CD8-positive, alpha-beta memory T cell (primary cell): ENCODE measurements around the gene PRKAA2. TPM values are rescaled to one million over a fixed set of nuclear protein-coding genes. Genes with fewer than 3 reads are reported as not detected.
A peak's percentile ranks its signal among the peaks of the same experiment; 100 is the strongest.
"Not testable (repeated sequence)": the region's sequence is repeated elsewhere in the genome, so short reads cannot be mapped to it uniquely, and the experiment has no call there.

Experiments
- CTCF ChIA-PET: fragments of 350-600 bp; sonication (Branson Sonifier 250); formaldehyde crosslinking; loops from one replicate; lab custom pipeline; 2021; ENCODE audit warnings: antibody characterized with exemption; lab: Charles Lee
- POLR2A ChIA-PET: fragments of 350-600 bp; sonication (Branson Sonifier 250); formaldehyde crosslinking; loops from one replicate; lab custom pipeline; 2021; ENCODE audit warnings: antibody characterized with exemption; lab: Charles Lee
- DNase-seq, 5 donors: peaks; one replicate each; pipeline versions ENCODE4 v3.0.0 to v3.0.0-alpha.2; 2020 to 2022; ENCODE audit warnings: mixed read lengths in 1 of 5
- H3K27ac ChIP-seq: one replicate; pipeline ENCODE4 v1.7.0; 2013; ENCODE audit warnings: low read depth, mild to moderate bottlenecking, low read length, moderate library complexity
- H3K27me3 ChIP-seq: 2 replicates; pipeline ENCODE4 v1.7.0; 2013; ENCODE audit warnings: low read length, mild to moderate bottlenecking; ENCODE audit not compliant: insufficient read depth, poor library complexity, severe bottlenecking
- H3K36me3 ChIP-seq: 2 replicates; pipeline ENCODE4 v1.7.0; 2013; ENCODE audit warnings: mild to moderate bottlenecking, low read length, moderate library complexity; ENCODE audit not compliant: insufficient read depth
- H3K4me1 ChIP-seq: 2 replicates; pipeline ENCODE4 v1.7.0; 2013; ENCODE audit warnings: mild to moderate bottlenecking, low read length, moderate library complexity; ENCODE audit not compliant: insufficient read depth
- H3K4me3 ChIP-seq: 2 replicates; pipeline ENCODE4 v1.7.0; 2013; ENCODE audit warnings: mild to moderate bottlenecking, low read length
- H3K9me3 ChIP-seq: 2 replicates; pipeline ENCODE4 v1.7.0; 2013; ENCODE audit warnings: mild to moderate bottlenecking, low read length
- H3K27ac Mint-ChIP-seq, 8 donors: one replicate each; pipeline ENCODE4 v1.8.0; 2020 to 2021; ENCODE audit warnings: mixed read lengths in 8 of 8, mild to moderate bottlenecking in 6 of 8, inconsistent platforms in 3 of 8, moderate library complexity in 3 of 8
- H3K27me3 Mint-ChIP-seq, 2 donors: one replicate each; pipeline ENCODE4 v1.8.0; 2020 to 2021; ENCODE audit warnings: mixed read lengths in 2 of 2, mild to moderate bottlenecking in 1 of 2, moderate library complexity in 1 of 2
- H3K36me3 Mint-ChIP-seq, 3 donors: one replicate each; pipeline ENCODE4 v1.8.0; 2020 to 2021; ENCODE audit warnings: mixed read lengths in 3 of 3, inconsistent platforms in 1 of 3, mild to moderate bottlenecking in 1 of 3
- H3K4me1 Mint-ChIP-seq, 3 donors: one replicate each; pipeline ENCODE4 v1.8.0; 2020 to 2021; ENCODE audit warnings: mixed read lengths in 3 of 3, inconsistent platforms in 1 of 3, mild to moderate bottlenecking in 1 of 3
- H3K4me3 Mint-ChIP-seq, 7 donors: one replicate each; pipeline ENCODE4 v1.8.0; 2020 to 2021; ENCODE audit warnings: mixed read lengths in 7 of 7, mild to moderate bottlenecking in 6 of 7, moderate library complexity in 4 of 7, inconsistent platforms in 2 of 7
- H3K9me3 Mint-ChIP-seq, 5 donors: one replicate each; pipeline ENCODE4 v1.8.0; 2020 to 2022; ENCODE audit warnings: mixed read lengths in 5 of 5, mild to moderate bottlenecking in 3 of 5, moderate library complexity in 2 of 5, inconsistent platforms in 1 of 5
- polyA plus RNA-seq: library from polyadenylated mRNA; unstranded; fragments of 300-500 nt; fragmentation: Illumina TruSeq; gene quantifications from one replicate; pipeline ENCODE4 v1.2.3, GENCODE V29; 2021
- total RNA-seq, 2 experiments: library from RNA; stranded (reverse); gene quantifications; one replicate each; pipeline ENCODE4 v1.2.3, GENCODE V29; 2021

The PRKAA2 gene
- total RNA-seq (not detected), polyA plus RNA-seq (not detected)

- DNase-seq: no peak
- peak within 1 kb of the TSS in 6 of 7 donors; percentile 8 to 29 (median 17) for H3K4me3 Mint-ChIP-seq
- CTCF ChIA-PET: no interaction called here
Observed at GRCh38 chr1:56644919-56645676, at the start of gene PRKAA2. TSS of gene PRKAA2 (plus strand) at chr1:56645314. CDS start at chr1:56645388, 74 bp downstream.

GRCh38 chr1:56595397-56596191 lies 49.5 kb upstream of the PRKAA2 start:
- H3K27me3 Mint-ChIP-seq, POLR2A ChIA-PET, H3K4me3 Mint-ChIP-seq, H3K4me3 ChIP-seq, H3K27ac Mint-ChIP-seq, CTCF ChIA-PET, H3K36me3 ChIP-seq, H3K27ac ChIP-seq, H3K27me3 ChIP-seq, H3K36me3 Mint-ChIP-seq, H3K4me1 Mint-ChIP-seq, DNase-seq, H3K9me3 ChIP-seq, H3K4me1 ChIP-seq: not testable (repeated sequence)
- H3K9me3 Mint-ChIP-seq: peaks cover 3 to 18% (median 11%) of the 10 kb centered on the region in 5 donors

More at GRCh38 chr1:56644919-56645676, at the start of gene PRKAA2:
- POLR2A ChIA-PET: no interaction called here
- peaks cover 0 to 4% (median 0%) of the 10 kb centered on the region in 3 donors for H3K36me3 Mint-ChIP-seq
- no peaks in the 10 kb centered on the region for H3K4me1 ChIP-seq
- H3K27ac ChIP-seq: no peak within 1 kb of the TSS
- H3K4me1 Mint-ChIP-seq: peaks cover 2 to 7% (median 5%) of the 10 kb centered on the region in 3 donors
- H3K9me3 Mint-ChIP-seq: peaks cover 0 to 9% (median 0%) of the 10 kb centered on the region in 5 donors
- peaks cover 16 to 61% of the 10 kb centered on the region in 2 donors for H3K27me3 Mint-ChIP-seq
- H3K27me3 ChIP-seq: peaks cover 3% of the 10 kb centered on the region
- H3K9me3 ChIP-seq: no peaks in the 10 kb centered on the region
- H3K36me3 ChIP-seq: no peaks in the 10 kb centered on the region
- H3K27ac Mint-ChIP-seq: no peak within 1 kb of the TSS
- no peak within 1 kb of the TSS for H3K4me3 ChIP-seq

- H3K4me1 Mint-ChIP-seq, POLR2A ChIA-PET, H3K27me3 Mint-ChIP-seq, H3K4me3 ChIP-seq, H3K36me3 Mint-ChIP-seq, CTCF ChIA-PET, H3K4me3 Mint-ChIP-seq, H3K27ac Mint-ChIP-seq, H3K4me1 ChIP-seq, H3K27ac ChIP-seq, H3K36me3 ChIP-seq, DNase-seq, H3K27me3 ChIP-seq, H3K9me3 ChIP-seq: not testable (repeated sequence)
- peaks cover 3 to 16% (median 11%) of the 10 kb centered on the region in 5 donors for H3K9me3 Mint-ChIP-seq
Observed at GRCh38 chr1:56610097-56610496, 35.0 kb upstream of the PRKAA2 start.

GRCh38 chr1:56610770-56611169 lies 34.3 kb upstream of the PRKAA2 start:
- H3K4me1 Mint-ChIP-seq, CTCF ChIA-PET, H3K27ac Mint-ChIP-seq: not testable (repeated sequence)

DNA sequence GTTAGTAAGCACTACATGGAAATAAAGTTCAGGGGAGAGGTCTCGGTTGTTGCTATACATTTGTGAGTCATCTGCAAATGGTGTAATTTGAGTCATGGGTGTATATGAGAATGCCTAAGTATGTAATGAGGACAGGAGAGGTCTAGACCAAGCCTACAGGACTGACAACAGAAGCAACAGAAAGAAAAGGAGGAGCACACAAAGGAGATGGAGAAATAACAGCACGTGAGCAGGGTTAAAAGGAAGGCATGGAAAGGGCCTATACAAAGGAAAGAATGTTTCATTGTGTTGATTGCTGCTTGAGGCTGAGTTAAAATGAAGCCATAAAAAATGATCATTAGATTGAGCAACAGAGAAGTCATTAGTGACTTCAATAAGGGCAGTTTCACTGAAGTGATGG lies 28.0 kb upstream of the PRKAA2 start:
- Histone ChIP-seq H3K27me3 (no peaks in the 10 kb centered on the region), H3K9me3 (no peaks in the 10 kb centered on the region), H3K36me3 (no peaks in the 10 kb centered on the region), H3K4me3 (no peak overlapping the region), H3K27ac (no peak overlapping the region), H3K4me1 (no peaks in the 10 kb centered on the region)
- H3K4me1 Mint-ChIP-seq: no peaks in the 10 kb centered on the region
- no peaks in the 10 kb centered on the region for H3K36me3 Mint-ChIP-seq
- DNase-seq: no peak
- H3K9me3 Mint-ChIP-seq: peaks cover under 1 to 10% (median 7%) of the 10 kb centered on the region in 5 donors
- CTCF ChIA-PET: no interaction called here
- no peaks in the 10 kb centered on the region for H3K27me3 Mint-ChIP-seq
- POLR2A ChIA-PET: no interaction called here
- H3K27ac Mint-ChIP-seq: no peak overlapping the region
- no peak overlapping the region for H3K4me3 Mint-ChIP-seq

More at GRCh38 chr1:56610770-56611169, 34.3 kb upstream of the PRKAA2 start:
- H3K36me3 Mint-ChIP-seq, DNase-seq, POLR2A ChIA-PET, H3K27ac ChIP-seq, H3K4me3 Mint-ChIP-seq, H3K4me3 ChIP-seq, H3K4me1 ChIP-seq, H3K27me3 ChIP-seq, H3K27me3 Mint-ChIP-seq, H3K9me3 ChIP-seq, H3K36me3 ChIP-seq: not testable (repeated sequence)
- H3K9me3 Mint-ChIP-seq: peaks cover 3 to 16% (median 11%) of the 10 kb centered on the region in 5 donors

GRCh38 chr1:56625819-56626440 lies 19.2 kb upstream of the PRKAA2 start:
- peaks cover 0 to 5% (median 0%) of the 10 kb centered on the region in 5 donors for H3K9me3 Mint-ChIP-seq
- ChIA-PET CTCF (no interaction called here), POLR2A (no interaction called here)
- DNase-seq: no peak
- H3K27me3 Mint-ChIP-seq: peaks cover 0 to 2% of the 10 kb centered on the region in 2 donors
- Histone ChIP-seq H3K27ac (no peak overlapping the region), H3K4me3 (no peak overlapping the region), H3K36me3 (no peaks in the 10 kb centered on the region), H3K4me1 (no peaks in the 10 kb centered on the region), H3K27me3 (no peaks in the 10 kb centered on the region), H3K9me3 (no peaks in the 10 kb centered on the region)
- no peak overlapping the region for H3K4me3 Mint-ChIP-seq
- no peaks in the 10 kb centered on the region for H3K4me1 Mint-ChIP-seq
- H3K27ac Mint-ChIP-seq: no peak overlapping the region
- H3K36me3 Mint-ChIP-seq: no peaks in the 10 kb centered on the region

- H3K36me3 Mint-ChIP-seq: no peaks in the 10 kb centered on the region
- no peak overlapping the region for H3K27ac ChIP-seq
- no peak overlapping the region for H3K4me3 ChIP-seq
- DNase-seq: no peak
- no peaks in the 10 kb centered on the region for H3K27me3 ChIP-seq
- no peak overlapping the region for H3K27ac Mint-ChIP-seq
- no peaks in the 10 kb centered on the region for H3K36me3 ChIP-seq
- peaks cover 0 to 2% of the 10 kb centered on the region in 2 donors for H3K27me3 Mint-ChIP-seq
- H3K4me3 Mint-ChIP-seq: no peak overlapping the region
- no peaks in the 10 kb centered on the region for H3K4me1 ChIP-seq
- ChIA-PET POLR2A (no interaction called here), CTCF (no interaction called here)
- H3K9me3 ChIP-seq: no peaks in the 10 kb centered on the region
- H3K9me3 Mint-ChIP-seq: peaks cover 0 to 5% (median 0%) of the 10 kb centered on the region in 5 donors
- H3K4me1 Mint-ChIP-seq: no peaks in the 10 kb centered on the region
Observed at GRCh38 chr1:56626546-56626945, 18.6 kb upstream of the PRKAA2 start.
